Esophagus muscularis mucosa (tissue), 3 donors: Measurements from ENCODE around the gene RALGPS2.

Experiments used
- CTCF ChIP-seq, 3 experiments: fragments of 200-600 bp in 2 of 3; fragments of 450-650 bp in 1 of 3; sonication (generic) in 2 of 3; IDR thresholded peaks; one replicate each; pipeline ENCODE4 v1.5.1; 2017 to 2019; ENCODE audit warnings: antibody characterized with exemption in 3 of 3, mild to moderate bottlenecking in 2 of 3, moderate library complexity in 1 of 3
- EP300 ChIP-seq: sonication (generic); formaldehyde crosslinking; IDR thresholded peaks from one replicate; pipeline ENCODE4 v1.6.1; 2017; ENCODE audit warnings: antibody characterized with exemption

DNA sequence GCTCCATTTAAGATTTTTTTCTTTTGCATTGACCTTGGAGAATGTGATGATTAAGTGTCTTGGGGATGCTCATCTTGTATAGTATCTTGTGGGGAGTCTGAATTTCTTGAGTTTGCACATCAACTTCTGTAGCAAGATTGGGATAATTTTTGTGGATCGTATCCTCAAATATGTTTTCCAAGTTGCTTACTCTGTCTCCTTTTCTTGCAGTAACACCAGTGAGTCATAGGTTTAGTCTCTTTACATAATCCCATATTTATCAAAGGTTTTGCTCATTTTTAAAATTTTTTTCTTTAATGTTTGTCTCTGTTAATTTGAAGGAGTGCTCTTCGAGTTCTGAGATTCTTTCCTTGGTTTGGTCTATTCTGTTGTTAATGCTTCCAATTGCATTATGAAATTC, 187.6 kb downstream of the RALGPS2 start:
- no peak for TF ChIP-seq EP300
- TF ChIP-seq CTCF (IDR thresholded peaks at IDR 0.05): no peak
